ENCODE data around the gene INO80. TPM values are rescaled to one million over a fixed set of nuclear protein-coding genes. Genes with fewer than 3 reads are reported as not detected.
"Not testable (repeated sequence)": the region's sequence is repeated elsewhere in the genome, so short reads cannot be mapped to it uniquely, and the experiment has no call there.

INO80 gene
- polyA plus RNA-seq, 1 experiment = 5.3 TPM

DNA sequence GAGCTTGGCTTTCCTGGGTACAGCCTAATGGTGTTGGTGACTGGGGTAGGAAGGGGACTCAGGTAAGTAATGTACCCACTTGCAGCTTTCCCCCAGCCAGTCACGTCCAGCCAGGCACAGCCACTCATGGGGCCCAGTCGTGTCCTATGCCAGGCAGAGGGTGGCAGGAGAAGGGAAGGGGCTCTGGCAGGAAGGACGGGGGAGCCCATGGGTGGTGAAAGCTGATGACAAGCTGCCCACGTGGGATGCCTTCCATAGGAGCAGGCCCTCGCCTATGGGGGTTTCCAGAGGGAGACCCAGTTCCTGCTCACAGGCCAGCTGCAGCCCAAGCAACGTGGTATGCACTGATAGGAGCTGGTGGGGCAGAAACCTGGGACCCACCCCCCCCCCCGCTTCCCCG, 152.1 kb downstream of the INO80 start:
- ChIA-PET POLR2A (interaction anchor here (0.6 to 2.1 kb wide), 2 partner anchors 11 to 34 kb away, joined by 8 to 9 read pairs; partner anchors contain the start of gene CHAC1), CTCF (interaction anchor here (1.1 to 1.2 kb wide), 2 partner anchors 19 to 23 kb away, joined by 3 read pairs; no protein-coding TSS in a partner anchor)
- Histone ChIP-seq H3K4me3 (ENCODE audit: low read depth, low read length) (no peak overlapping the region), H3K9me3 (ENCODE audit: control insufficient read depth, insufficient read depth, low read length) (no peaks in the 10 kb centered on the region; the same call in 1 of the 2 replicates), H3K27me3 (ENCODE audit: control insufficient read depth, insufficient read depth, low read length) (no peaks in the 10 kb centered on the region), H3K27ac (ENCODE audit: low read depth, low read length) (no peak overlapping the region)
- DNase-seq (ENCODE audit: low read depth, low spot score) = no peak
- TF ChIP-seq, protein P1, sequence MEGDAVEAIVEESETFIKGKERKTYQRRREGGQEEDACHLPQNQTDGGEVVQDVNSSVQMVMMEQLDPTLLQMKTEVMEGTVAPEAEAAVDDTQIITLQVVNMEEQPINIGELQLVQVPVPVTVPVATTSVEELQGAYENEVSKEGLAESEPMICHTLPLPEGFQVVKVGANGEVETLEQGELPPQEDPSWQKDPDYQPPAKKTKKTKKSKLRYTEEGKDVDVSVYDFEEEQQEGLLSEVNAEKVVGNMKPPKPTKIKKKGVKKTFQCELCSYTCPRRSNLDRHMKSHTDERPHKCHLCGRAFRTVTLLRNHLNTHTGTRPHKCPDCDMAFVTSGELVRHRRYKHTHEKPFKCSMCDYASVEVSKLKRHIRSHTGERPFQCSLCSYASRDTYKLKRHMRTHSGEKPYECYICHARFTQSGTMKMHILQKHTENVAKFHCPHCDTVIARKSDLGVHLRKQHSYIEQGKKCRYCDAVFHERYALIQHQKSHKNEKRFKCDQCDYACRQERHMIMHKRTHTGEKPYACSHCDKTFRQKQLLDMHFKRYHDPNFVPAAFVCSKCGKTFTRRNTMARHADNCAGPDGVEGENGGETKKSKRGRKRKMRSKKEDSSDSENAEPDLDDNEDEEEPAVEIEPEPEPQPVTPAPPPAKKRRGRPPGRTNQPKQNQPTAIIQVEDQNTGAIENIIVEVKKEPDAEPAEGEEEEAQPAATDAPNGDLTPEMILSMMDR (IDR thresholded peaks at IDR 0.05; ENCODE audit: low read depth, low read length) = no peak

DNA sequence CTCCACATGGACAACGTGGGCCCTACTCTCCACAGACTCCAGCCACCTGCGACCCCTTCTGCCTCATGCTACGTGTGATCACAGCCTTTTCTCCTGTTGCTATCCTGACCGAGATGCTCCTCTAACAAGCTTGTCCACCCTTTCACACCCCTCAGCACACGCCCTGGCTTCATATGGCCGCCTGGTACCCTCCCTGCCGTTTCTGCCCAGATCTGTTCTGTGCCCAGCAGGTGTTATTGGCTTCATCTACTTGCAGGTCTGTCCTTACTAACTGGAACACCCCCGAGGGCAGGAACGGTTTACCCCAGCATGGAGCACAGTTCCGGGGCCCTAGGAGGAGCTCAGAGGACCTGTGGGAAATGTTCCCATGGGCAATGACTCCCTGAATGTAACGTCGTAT, 152.9 kb downstream of the INO80 start:
- Histone ChIP-seq H3K4me3 (ENCODE audit: low read depth, low read length) (no peak overlapping the region), H3K27ac (ENCODE audit: low read depth, low read length) (no peak overlapping the region), H3K9me3 (ENCODE audit: control insufficient read depth, insufficient read depth, low read length) (no peaks in the 10 kb centered on the region; the same call in 1 of the 2 replicates), H3K27me3 (ENCODE audit: control insufficient read depth, insufficient read depth, low read length) (no peaks in the 10 kb centered on the region)
- ChIA-PET POLR2A (interaction anchor here (2.1 kb wide), 1 partner anchor 10 kb away, joined by 9 read pairs; the partner anchor contains the start of gene CHAC1), CTCF (interaction anchor here (1.1 to 1.2 kb wide), 3 partner anchors 20 to 22 kb away, joined by 3 to 4 read pairs (median 3); no protein-coding TSS in a partner anchor)
- TF ChIP-seq, protein P1 (IDR thresholded peaks at IDR 0.05; ENCODE audit: low read depth, low read length) = no peak
- no peak for DNase-seq (ENCODE audit: low read depth, low spot score)

DNA sequence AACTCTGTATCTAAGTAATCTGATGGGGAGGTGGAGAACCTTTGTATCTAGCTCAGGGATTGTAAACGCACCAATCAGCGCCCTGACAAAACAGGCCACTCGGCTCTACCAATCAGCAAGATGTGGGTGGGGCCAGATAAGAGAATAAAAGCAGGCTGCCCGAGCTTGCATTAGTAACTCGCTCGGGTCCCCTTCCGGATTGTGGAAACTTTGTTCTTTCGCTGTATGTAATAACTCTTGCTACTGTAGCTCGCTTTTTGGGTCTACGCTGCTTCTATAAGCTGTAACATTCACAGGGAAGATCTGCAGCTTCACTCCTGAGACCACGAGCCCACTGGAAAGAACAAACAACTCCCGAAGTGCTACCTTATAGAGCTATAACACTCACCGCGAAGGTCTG, 153.8 kb downstream of the INO80 start:
- CTCF ChIA-PET = interaction anchor here (0.6 to 1.1 kb wide), 2 partner anchors 21 to 30 kb away, joined by 3 to 4 read pairs; no protein-coding TSS in a partner anchor
- H3K27ac ChIP-seq (ENCODE audit: low read depth, low read length); H3K27me3 ChIP-seq (ENCODE audit: control insufficient read depth, insufficient read depth, low read length); H3K4me3 ChIP-seq (ENCODE audit: low read depth, low read length); DNase-seq (ENCODE audit: low read depth, low spot score); POLR2A ChIA-PET; H3K9me3 ChIP-seq (ENCODE audit: control insufficient read depth, insufficient read depth, low read length): not testable (repeated sequence)

DNA sequence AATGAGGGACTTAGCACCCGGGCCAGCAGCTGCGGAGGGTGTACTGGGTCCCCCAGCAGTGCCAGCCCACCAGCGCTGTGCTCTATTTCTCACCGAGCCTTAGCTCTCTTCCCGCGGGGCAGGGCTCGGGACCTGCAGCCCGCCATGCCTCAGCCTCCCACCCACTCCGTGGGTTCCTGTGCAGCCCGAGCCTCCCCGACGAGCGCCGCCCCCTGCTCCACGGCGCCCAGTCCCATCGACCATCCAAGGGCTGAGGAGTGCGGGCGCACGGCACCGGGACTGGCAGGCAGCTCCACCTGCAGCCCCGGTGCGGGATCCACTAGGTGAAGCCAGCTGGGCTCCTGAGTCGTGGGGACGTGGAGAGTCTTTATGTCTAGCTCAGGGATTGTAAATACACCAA, 154.3 kb downstream of the INO80 start:
- H3K4me3 ChIP-seq (ENCODE audit: low read depth, low read length); DNase-seq (ENCODE audit: low read depth, low spot score); H3K9me3 ChIP-seq (ENCODE audit: control insufficient read depth, insufficient read depth, low read length); H3K27me3 ChIP-seq (ENCODE audit: control insufficient read depth, insufficient read depth, low read length); CTCF ChIA-PET; POLR2A ChIA-PET; H3K27ac ChIP-seq (ENCODE audit: low read depth, low read length): not testable (repeated sequence)

DNA sequence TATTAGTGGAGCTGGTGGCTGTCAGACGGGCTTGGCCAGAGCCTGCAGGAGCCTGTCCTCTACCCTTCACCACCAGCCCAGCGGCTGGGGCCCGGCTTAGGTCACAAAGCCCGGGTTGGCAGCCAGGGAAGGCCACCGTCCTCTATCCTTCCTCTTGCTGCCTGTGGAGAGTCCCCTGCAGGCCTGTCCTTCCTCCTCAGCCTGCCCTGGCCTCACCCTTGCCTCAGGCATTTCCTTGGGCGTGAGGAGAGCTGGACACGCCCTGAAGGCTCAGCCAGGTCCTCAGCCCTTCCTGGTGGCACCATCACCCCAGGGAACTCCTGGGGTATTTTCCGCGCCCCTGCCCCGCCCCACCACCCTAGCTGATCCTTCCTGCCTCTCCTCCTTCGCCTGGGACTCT, 155.2 kb downstream of the INO80 start:
- no peak for DNase-seq (ENCODE audit: low read depth, low spot score)
- TF ChIP-seq, protein P1 (IDR thresholded peaks at IDR 0.05; ENCODE audit: low read depth, low read length) = no peak
- Histone ChIP-seq H3K27me3 (ENCODE audit: control insufficient read depth, insufficient read depth, low read length) (no peaks in the 10 kb centered on the region), H3K9me3 (ENCODE audit: control insufficient read depth, insufficient read depth, low read length) (no peaks in the 10 kb centered on the region; the same call in 1 of the 2 replicates), H3K4me3 (ENCODE audit: low read depth, low read length) (no peak overlapping the region), H3K27ac (ENCODE audit: low read depth, low read length) (no peak overlapping the region)
- ChIA-PET CTCF (no interaction called here), POLR2A (no interaction called here)

DNA sequence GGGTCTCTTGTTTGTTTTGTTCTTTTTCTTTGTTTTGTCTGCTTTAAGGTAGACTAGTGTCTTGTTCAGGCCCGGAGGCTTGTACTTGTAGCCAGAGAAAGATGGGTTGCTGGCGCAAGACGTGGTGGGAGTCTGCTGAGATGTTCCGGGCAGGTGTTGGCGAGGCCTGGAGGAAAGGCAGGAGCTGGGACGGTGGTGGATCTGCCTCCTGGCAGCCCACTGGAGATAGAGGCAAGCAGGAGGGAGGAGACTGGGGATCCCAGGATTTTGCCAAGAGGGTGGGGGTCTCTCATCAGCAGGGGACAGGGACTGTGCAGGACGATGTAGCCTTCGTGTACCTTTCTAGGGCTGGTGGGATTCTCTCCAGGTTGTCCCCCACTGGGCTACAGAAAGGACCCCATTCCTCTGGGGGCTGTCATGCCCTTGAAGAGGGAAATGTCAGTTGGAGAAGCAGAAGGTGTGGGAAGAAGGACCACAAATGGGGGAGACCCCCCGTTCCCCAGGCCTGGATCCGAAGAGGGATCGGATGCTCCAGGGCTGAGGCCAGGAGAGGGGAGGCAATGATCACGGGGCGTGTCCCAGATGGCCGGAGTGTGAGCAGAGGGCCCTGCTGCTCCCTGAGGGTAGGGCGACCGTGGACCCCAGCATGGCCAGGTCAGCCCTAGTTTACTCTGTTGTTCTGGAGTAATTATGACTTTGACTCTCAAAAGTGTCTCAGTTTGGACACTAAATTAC, 155.8 kb downstream of the INO80 start:
- H3K9me3 ChIP-seq (ENCODE audit: control insufficient read depth, insufficient read depth, low read length) = no peaks in the 10 kb centered on the region; the same call in 1 of the 2 replicates
- POLR2A ChIA-PET = no interaction called here
- no peaks in the 10 kb centered on the region for H3K27me3 ChIP-seq (ENCODE audit: control insufficient read depth, insufficient read depth, low read length)
- no peak overlapping the region for H3K27ac ChIP-seq (ENCODE audit: low read depth, low read length)
- DNase-seq (ENCODE audit: low read depth, low spot score) = no peak
- CTCF ChIA-PET = no interaction called here
- no peak overlapping the region for H3K4me3 ChIP-seq (ENCODE audit: low read depth, low read length)
- TF ChIP-seq, protein P1 (IDR thresholded peaks at IDR 0.05; ENCODE audit: low read depth, low read length) = no peak

Data from AG04450 (cell line).